ENCODE measurements around the gene KIRREL3.

The KIRREL3 gene

GRCh38 chr11:126746443-126746842 lies 254.1 kb downstream of the KIRREL3 start:
- no peak for DNase-seq (ENCODE audit: low spot score)
- FAIRE-seq = no peak

DNA sequence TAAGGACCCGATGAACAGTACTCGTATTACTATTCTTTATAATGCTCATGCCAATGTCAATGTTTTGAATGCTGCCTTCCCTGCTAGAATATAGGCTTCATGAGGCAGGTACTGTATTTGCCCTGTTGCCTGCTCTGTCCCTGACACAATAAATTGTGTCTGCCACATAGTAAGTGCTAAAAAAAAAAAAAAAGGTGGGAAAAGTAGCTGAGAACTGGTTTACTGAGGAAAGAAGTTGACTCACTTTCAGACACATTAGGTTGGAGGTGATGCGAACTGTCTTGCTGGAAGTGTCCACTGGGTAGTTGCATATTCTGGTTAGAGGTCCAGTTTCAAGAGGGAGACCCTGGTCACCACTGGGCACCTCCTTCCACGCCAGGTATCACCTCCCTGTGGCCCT lies 255.9 kb downstream of the KIRREL3 start:
- FAIRE-seq (no peak), DNase-seq (ENCODE audit: low spot score) (no peak)

DNA sequence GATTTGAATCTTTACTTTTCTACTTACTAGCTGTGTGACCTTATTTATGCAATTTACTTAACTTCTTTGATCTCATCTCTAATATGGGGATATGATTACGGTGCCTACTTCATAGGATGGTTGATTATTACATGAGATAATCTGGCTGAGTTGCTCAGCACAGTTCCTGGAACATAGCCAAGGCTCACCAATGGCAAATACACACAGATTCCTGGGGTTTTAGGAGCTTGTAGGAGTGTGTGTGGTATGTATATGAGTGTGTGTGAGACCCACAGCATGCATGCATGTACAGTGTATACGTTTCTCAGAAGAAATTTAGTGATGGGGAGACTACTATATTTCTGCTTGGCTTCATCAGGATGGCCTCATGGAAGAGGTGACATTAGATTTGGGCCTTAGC lies 256.9 kb downstream of the KIRREL3 start:
- peak; percentile 6 for DNase-seq (ENCODE audit: low spot score)
- FAIRE-seq = no peak

DNA sequence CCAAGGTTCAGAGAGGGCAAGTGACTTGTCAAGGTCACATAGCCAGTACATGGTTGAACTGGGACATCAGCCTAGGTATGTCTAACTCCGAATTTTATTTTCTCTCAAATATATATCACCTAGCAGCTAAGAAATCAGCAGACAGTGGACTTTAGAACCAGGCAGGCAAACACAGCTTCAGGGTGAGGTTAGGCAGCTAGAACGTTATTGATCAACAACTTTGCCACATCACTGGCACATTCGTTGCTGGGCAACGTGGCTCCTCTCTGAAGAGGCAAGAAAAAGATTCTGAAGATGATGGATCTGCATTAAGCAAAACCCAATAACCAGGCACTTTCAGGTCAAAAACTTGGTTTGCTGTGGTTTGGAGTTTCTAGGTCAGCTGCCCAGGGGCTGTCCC lies 258.0 kb downstream of the KIRREL3 start:
- no peak for FAIRE-seq

GRCh38 chr11:126740846-126741245 lies 259.7 kb downstream of the KIRREL3 start:
- no peak for FAIRE-seq
- DNase-seq (ENCODE audit: low spot score) = no peak

More for the DNA sequence above, 258.0 kb downstream of the KIRREL3 start:
- no peak for DNase-seq (ENCODE audit: low spot score)

DNA sequence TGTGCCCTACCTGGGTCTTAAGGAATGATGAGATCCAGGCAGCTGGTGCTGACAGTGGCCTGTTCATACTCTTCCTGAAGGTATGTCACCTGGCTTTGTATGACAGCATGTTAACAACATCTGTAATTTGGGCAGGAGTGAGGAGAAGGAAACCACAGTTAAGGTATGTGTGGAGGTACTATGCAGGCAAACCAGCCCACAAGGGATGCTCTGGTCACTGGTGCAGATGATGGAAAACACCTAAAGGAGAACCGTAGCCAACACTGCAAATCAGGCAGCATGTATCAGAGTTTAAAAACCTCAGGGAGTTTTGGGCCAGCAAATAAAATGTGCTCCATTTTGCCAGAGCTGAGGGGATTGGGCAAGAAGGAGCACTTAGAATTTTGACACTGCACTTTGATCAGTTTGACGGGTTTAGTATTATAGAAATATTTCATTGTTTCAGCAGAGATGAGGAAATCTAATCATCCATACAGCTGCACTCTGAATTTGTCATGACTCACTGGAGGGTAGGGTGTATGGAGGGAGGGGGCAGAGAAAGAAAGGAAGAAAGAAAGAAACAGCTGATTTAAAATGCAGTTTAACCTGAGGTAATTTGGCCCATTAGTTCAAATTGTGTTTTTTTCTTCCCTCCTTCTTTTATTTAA lies 260.9 kb downstream of the KIRREL3 start:
- no peak for DNase-seq (ENCODE audit: low spot score)
- no peak for FAIRE-seq

DNA sequence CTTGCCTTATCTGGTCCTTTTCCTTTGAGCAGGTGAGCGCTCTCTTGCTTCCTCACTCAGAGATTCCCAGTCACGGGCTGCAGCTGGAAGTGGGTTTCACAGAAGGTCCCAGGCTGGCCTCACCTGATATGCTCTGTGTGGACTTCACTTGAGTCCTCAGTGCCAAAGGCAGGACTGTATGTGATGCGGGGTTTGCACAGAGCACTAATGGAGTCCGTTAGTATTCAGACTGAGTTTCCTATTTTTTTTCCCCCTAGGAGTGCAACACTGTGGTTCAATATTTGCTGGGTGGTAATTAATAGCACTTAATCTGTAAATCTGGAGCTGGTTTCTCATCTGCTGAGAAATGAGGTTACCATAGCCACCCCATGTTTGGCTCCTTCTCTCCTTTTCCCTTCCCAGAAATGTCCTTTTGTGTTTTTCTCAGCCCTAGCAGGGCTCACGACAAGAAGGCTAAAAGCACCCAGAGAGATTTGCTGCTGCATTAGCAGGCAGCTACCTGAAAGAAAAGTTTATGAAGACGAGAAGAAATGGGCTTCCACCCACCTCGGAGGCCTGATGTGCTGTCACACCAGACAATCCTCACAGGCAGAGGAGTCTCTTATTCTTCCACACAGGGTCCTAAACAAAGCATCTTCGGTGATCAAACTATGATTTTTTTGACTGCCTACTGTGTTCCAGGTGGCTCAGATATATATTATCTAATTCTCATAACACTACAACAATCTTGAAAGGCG lies 262.1 kb downstream of the KIRREL3 start:
- FAIRE-seq (no peak), DNase-seq (ENCODE audit: low spot score) (no peak)

- FAIRE-seq = no peak
Observed at GRCh38 chr11:126736682-126737572, 263.6 kb downstream of the KIRREL3 start.

GRCh38 chr11:126734752-126735151 lies 265.8 kb downstream of the KIRREL3 start:
- FAIRE-seq (no peak), DNase-seq (ENCODE audit: low spot score) (no peak)

More at GRCh38 chr11:126736682-126737572, 263.6 kb downstream of the KIRREL3 start:
- no peak for DNase-seq (ENCODE audit: low spot score)

DNA sequence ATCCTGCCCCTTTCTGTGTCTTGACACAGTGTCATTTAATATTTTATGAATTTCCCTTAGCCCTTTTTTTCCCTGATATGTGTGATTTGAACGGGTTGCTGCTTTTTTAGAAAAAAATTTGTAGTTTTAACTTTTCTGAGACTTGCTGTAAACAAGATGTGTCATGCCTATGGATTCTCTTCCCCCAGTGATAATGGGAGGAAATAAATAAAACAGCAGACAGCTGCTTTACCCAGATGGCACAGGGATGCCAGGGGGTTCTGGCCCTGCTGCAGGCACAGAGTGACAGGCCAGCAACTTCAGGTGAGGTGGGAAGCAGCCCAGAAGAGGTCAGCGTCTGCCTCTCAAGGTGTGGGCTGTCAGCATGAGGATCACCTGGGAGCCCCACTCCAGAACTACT lies 266.9 kb downstream of the KIRREL3 start:
- FAIRE-seq = no peak
- DNase-seq (ENCODE audit: low spot score) = no peak

- FAIRE-seq (no peak), DNase-seq (ENCODE audit: low spot score) (no peak)
Observed at GRCh38 chr11:126732981-126733380, 267.6 kb downstream of the KIRREL3 start.

DNA sequence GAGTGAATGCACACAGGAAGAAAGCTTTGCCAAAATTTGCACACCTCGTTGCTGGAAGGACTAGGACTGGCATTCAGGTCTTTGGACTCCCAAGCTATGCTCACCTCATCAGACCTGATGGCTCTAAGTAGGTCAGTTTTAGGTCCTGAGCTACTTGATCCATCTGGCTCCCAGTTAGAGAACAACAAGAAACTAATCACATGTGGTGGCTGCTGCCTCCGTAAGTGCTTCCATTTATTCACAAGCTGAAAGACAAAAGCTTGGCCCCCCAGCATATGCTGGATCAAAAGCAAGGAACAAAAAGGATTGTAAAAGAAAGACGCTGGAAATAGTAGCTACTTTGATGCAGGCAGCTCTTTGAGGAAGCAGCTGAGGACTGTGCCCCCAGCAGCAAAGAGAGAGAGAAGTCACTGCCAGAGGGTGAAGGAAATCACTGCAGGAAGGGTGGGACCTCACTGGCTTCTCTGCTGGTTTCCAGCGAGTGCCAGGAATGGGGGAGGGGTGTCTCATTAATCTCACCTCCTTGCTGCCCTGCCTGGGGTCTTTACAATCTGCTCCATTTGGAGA lies 268.9 kb downstream of the KIRREL3 start:
- DNase-seq (ENCODE audit: low spot score) (no peak), FAIRE-seq (no peak)

DNA sequence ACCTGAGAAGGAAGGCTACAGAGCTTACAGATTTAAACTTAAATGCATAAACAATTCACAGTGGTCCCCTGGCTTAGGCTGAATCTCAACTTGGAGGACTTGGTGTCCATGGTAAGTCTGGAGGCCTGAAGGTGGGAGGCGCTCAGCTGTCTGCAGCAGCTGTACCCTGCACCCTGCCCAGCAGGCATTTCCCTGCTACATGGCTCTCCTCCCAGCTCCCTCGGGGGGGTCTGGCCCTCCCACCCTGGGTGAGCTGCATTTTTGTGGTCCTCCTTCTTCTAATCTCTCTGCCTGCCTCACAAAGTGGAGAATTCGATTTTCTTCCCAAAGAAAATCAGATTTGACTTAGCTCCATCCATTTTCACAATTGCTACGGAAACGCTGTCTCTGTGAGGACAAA lies 273.2 kb downstream of the KIRREL3 start:
- FAIRE-seq = no peak
- no peak for DNase-seq (ENCODE audit: low spot score)

DNA sequence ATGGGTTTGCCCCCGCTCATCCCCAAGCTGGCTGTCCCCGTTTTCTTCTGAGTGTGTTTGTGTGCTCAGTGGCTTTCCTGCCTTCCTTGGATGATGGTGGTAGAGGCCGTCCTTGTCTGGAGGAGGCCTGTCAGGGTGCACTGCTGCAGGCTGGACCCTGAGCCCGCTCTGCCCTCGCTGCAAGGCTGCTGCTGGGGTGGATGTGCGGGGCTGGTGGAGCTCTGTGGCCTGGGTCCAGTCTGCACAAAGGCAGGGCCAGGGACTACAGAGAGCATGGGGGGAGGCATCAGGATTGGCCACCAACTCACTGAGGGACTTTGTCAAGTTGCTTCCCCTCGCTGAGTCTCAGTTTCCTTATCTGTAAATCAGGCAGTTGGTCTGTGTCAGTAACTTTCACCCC lies 275.0 kb downstream of the KIRREL3 start:
- FAIRE-seq = no peak
- DNase-seq (ENCODE audit: low spot score) = no peak

- FAIRE-seq = no peak
- DNase-seq (ENCODE audit: low spot score) = no peak
Observed at GRCh38 chr11:126725043-126725442, 275.5 kb downstream of the KIRREL3 start.

GRCh38 chr11:126723665-126724045 lies 276.9 kb downstream of the KIRREL3 start:
- FAIRE-seq = no peak
- DNase-seq (ENCODE audit: low spot score) = no peak

GRCh38 chr11:126722956-126723664 lies 277.5 kb downstream of the KIRREL3 start:
- no peak for DNase-seq (ENCODE audit: low spot score)
- FAIRE-seq = no peak

DNA sequence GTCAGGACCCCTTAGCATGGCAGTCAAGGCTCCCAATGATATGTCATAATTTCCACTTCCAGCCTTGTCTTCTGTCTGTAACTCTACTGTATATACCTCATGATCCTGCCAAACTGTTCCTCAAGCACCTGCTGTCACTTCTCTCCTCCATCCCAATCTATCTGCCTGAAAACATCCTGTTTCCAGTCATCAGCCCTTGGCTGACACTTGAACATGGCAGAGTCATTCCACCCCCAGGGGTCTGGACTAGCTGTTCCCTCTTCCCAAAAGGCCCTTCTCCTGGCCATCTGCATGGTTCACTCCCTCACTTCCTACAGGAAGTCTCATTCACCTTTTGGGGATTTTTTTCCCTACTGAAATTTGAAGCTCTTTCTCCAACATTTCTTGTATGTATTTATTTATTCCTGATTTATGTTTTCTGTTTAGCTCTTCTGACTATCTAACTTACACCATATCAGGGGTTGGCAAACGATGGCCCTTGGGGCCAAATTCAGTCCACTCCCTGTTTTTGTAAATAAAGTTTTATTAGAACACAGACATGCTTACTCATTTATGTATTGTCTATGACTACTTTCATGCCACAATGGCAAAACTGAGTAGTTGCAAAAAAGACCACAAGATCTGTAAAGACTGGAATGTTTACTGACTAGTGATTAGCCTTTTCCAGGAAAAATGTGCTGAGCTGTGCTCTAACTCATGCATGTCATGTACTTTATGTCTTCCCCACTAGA lies 278.4 kb downstream of the KIRREL3 start:
- DNase-seq (ENCODE audit: low spot score) (no peak), FAIRE-seq (no peak)

DNA sequence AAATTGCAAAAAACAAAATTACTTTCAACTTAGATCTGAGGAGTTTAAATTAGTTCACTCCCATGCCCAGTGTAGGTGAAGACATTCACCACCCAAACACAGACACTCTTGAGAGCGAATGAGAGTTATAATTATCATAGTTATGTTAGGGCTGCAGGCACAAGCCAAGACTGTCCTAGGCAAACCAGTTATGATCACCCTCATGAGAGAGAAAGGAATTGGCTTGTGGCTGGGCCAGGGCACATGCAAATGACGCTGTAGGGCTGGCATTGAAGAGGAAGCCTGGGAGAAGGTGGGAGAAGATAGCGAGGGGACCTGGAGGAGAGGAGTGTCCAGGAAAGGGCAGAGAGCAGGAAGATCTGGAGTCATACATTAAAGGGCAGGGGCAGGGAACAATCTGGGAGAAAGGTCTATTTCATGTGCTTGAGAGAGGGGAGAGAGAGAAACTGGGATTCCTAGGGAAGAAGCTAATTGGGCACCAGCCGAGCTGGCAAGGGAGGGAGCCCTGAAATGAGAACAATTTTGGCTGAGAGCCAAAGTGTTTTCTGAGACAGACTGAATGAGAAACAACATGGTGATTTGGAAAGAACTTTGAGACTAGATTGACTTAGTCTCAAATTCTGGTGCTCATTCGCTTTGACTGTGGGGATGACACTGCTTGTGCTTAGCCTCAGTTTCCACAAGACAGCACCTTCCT lies 279.9 kb downstream of the KIRREL3 start:
- no peak for DNase-seq (ENCODE audit: low spot score)
- FAIRE-seq = no peak

DNA sequence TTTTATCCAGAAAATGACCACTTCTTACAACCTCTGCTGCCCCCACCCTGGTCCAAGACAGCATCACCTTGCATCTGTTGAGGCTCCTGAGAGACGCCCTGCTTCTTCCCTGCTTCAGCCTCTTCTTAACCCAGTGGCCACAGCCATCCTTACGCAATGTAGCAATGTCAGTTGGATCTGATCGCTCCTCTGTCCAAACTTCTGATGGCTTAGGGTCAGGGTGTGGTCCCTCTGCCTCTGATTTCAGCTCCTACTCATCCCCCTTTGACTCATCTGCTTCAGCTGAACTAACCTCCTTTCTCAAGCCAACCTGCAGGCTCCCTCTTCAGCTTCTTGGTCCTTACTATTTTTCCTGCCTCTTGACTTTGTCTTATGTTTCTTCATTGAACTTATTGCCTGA lies 280.8 kb downstream of the KIRREL3 start:
- FAIRE-seq (no peak), DNase-seq (ENCODE audit: low spot score) (no peak)

All from RCC 7860 (cell line).